Neural cell (in vitro differentiated cells): ENCODE results near the gene BEX5. TPM values are rescaled to one million over a fixed set of nuclear protein-coding genes. Genes with fewer than 3 reads are reported as not detected.
"Not testable (repeated sequence)": the region's sequence is repeated elsewhere in the genome, so short reads cannot be mapped to it uniquely, and the experiment has no call there.

Experiments
- H2AFZ ChIP-seq: fragments of 200-600, 300-800 bp; sonication (generic), shearing (Covaris generic); 2 replicates; pipeline ENCODE4 v1.6.0; 2014; ENCODE audit warnings: low read depth, mild to moderate bottlenecking, antibody characterized with exemption, low read length, moderate library complexity
- H3F3A ChIP-seq: fragments of 200-600 bp; shearing (Covaris generic); 2 replicates; pipeline ENCODE4 v1.6.1; 2016; ENCODE audit warnings: mild to moderate bottlenecking, moderate library complexity, mixed read lengths, antibody characterized with exemption, low read length; ENCODE audit not compliant: insufficient read depth, poor library complexity, severe bottlenecking
- H3K27ac ChIP-seq: fragments of 200-600, 300-800 bp; sonication (generic), shearing (Covaris generic); 2 replicates; pipeline ENCODE4 v1.5.1; 2014; ENCODE audit warnings: mild to moderate bottlenecking, low read length, moderate library complexity
- H3K27me3 ChIP-seq: fragments of 300-800, 200-600 bp; sonication (generic), shearing (Covaris generic); 2 replicates; pipeline ENCODE4 v1.6.0; 2014; ENCODE audit warnings: mild to moderate bottlenecking, low read depth, low read length, moderate library complexity; ENCODE audit not compliant: insufficient read depth
- H3K36me3 ChIP-seq: fragments of 300-800, 200-600 bp; sonication (generic), shearing (Covaris generic); 2 replicates; pipeline ENCODE4 v1.5.1; 2014; ENCODE audit warnings: mild to moderate bottlenecking, antibody characterized with exemption, low read length, moderate library complexity; ENCODE audit not compliant: insufficient read depth
- H3K4me2 ChIP-seq: fragments of 300-800, 200-600 bp; sonication (generic), shearing (Covaris generic); 2 replicates; pipeline ENCODE4 v1.6.0; 2014; ENCODE audit warnings: mild to moderate bottlenecking, low read length
- H3K4me3 ChIP-seq: fragments of 300-800, 200-600 bp; sonication (generic), shearing (Covaris generic); 2 replicates; pipeline ENCODE4 v1.5.1; 2014; ENCODE audit warnings: mild to moderate bottlenecking, low read length, moderate library complexity
- H3K79me2 ChIP-seq: fragments of 200-600 bp; shearing (Covaris generic); replicated peaks from 2 replicates; pipeline ENCODE4 v1.6.0; 2014; ENCODE audit warnings: mild to moderate bottlenecking, low read length, moderate library complexity; ENCODE audit not compliant: insufficient read depth
- H3K9ac ChIP-seq: fragments of 300-800, 200-600 bp; sonication (generic), shearing (Covaris generic); 2 replicates; pipeline ENCODE4 v1.6.1; 2016; ENCODE audit warnings: mild to moderate bottlenecking, low read length, mixed read lengths
- H3K9me2 ChIP-seq: fragments of 200-600 bp; shearing (Covaris generic); 2 replicates; pipeline ENCODE4 v1.6.1; 2016; ENCODE audit warnings: mild to moderate bottlenecking, low read length, mixed read lengths; ENCODE audit not compliant: insufficient read depth
- H3K9me3 ChIP-seq: fragments of 200-600, 300-800 bp; sonication (generic), shearing (Covaris generic); 2 replicates; pipeline ENCODE4 v1.6.1; 2016; ENCODE audit warnings: mild to moderate bottlenecking, mixed run types, low read length, moderate library complexity, mixed read lengths
- H4K20me1 ChIP-seq: fragments of 200-600 bp; shearing (Covaris generic); 2 replicates; pipeline ENCODE4 v1.6.1; 2016; ENCODE audit warnings: mild to moderate bottlenecking, mixed run types; ENCODE audit not compliant: insufficient read depth
- EP300 ChIP-seq: fragments of 450-650 bp; conservative IDR thresholded peaks from 2 replicates; pipeline ENCODE4 v1.6.1; 2014; ENCODE audit warnings: antibody characterized with exemption, mild to moderate bottlenecking, moderate library complexity; ENCODE audit not compliant: poor library complexity, severe bottlenecking
- EZH2 ChIP-seq: fragments of 200-600, 300-800 bp; shearing (Covaris generic), sonication (generic); IDR thresholded peaks from 2 replicates; pipeline ENCODE4 v1.6.1; 2014; ENCODE audit warnings: antibody characterized with exemption, low read length, borderline replicate concordance, mild to moderate bottlenecking; ENCODE audit not compliant: insufficient read depth, poor library complexity, severe bottlenecking
- MXI1 ChIP-seq: fragments of 450-650 bp; conservative IDR thresholded peaks from 2 replicates; pipeline ENCODE4 v1.6.1; 2014; ENCODE audit warnings: antibody characterized with exemption, mild to moderate bottlenecking; ENCODE audit not compliant: poor library complexity, severe bottlenecking
- RAD21 ChIP-seq: fragments of 450-650 bp; conservative IDR thresholded peaks from 2 replicates; pipeline ENCODE4 v1.6.1; 2014; ENCODE audit warnings: antibody characterized with exemption, mild to moderate bottlenecking, moderate library complexity
- SMC3 ChIP-seq: fragments of 450-650 bp; conservative IDR thresholded peaks from 2 replicates; pipeline ENCODE4 v1.6.1; 2014; ENCODE audit warnings: antibody characterized with exemption, mild to moderate bottlenecking, moderate library complexity; ENCODE audit not compliant: poor library complexity
- TAF1 ChIP-seq: IDR thresholded peaks from 2 replicates; pipeline ENCODE4 v1.6.1; 2012; ENCODE audit warnings: low read depth
- polyA plus RNA-seq: library from polyadenylated mRNA; depleted of rRNA; stranded (reverse); fragments of >200 nt; gene quantifications from 2 replicates; pipeline ENCODE4 v1.2.3, GENCODE V29; 2014
- TF ChIP-seq, protein P1 (sequence below): fragments of 450-650 bp; IDR thresholded peaks from 2 replicates; pipeline ENCODE4 v1.5.1; 2014; ENCODE audit warnings: antibody characterized with exemption, mild to moderate bottlenecking, moderate library complexity; ENCODE audit not compliant: poor library complexity, severe bottlenecking

The BEX5 gene
- polyA plus RNA-seq, 1 donor from 2014 or later = 17.8 TPM

DNA sequence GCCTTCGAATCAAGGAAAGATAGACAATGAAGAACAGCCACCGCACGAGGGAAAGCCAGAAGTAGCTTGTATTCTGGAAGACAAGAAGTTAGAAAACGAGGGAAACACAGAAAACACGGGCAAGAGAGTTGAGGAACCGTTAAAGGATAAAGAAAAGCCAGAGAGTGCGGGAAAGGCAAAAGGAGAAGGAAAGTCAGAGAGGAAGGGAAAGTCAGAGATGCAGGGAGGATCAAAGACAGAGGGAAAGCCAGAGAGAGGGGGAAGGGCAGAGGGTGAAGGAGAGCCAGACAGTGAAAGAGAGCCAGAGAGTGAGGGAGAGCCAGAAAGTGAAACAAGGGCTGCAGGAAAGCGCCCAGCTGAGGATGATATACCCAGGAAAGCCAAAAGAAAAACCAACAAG lies 28.9 kb downstream of the BEX5 start:
- Histone ChIP-seq H3K4me2 (no peak overlapping the region), H3K27ac (no peak overlapping the region), H3F3A (no peaks in the 10 kb centered on the region)

DNA sequence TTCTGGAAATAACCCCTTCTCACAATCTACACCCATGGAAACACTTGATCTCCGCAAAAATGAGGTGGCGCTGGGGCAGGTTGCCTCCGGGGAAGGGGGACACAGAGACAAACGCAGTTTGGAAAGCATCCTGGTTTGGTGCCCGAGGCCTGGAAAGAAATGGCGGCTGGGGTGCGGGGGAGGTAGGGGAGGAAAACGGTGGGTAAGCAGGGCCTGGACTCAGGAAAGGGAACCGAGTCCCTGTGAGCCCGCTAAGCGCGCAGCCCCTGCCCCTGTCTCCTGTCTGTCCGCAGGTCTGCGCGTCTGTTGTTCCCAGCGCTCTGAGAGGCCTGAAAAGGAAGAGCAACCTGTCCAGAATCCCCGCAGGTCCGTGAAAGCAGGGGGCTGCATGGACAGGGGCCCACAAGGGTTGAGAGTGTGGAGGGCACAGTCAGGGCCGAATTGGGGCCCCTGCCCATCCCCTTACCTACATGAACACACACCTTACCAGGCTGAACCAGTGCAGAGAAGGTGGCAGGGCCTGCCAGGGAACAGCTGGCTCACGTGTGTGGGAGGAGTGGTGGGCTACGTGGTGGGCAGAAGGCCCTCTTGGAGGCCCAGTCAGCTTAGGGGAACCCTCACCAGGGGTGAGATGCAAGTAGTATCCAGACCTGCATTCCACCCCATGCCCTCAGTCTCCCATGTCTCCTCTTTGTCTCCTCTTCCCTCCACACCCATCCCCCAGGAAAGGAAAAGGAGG lies 29.5 kb downstream of the BEX5 start:
- not testable (repeated sequence) for H4K20me1 ChIP-seq, H3F3A ChIP-seq, H3K9me2 ChIP-seq, H2AFZ ChIP-seq, H3K27me3 ChIP-seq, H3K9me3 ChIP-seq, H3K79me2 ChIP-seq, H3K27ac ChIP-seq, H3K4me2 ChIP-seq, H3K36me3 ChIP-seq, H3K9ac ChIP-seq, H3K4me3 ChIP-seq

More for the DNA sequence above, 28.9 kb downstream of the BEX5 start:
- no peak overlapping the region for H3K4me3 ChIP-seq
- H3K27me3 ChIP-seq = no peaks in the 10 kb centered on the region
- H3K9me2 ChIP-seq = no peaks in the 10 kb centered on the region
- H3K79me2 ChIP-seq = no peaks in the 10 kb centered on the region
- TF ChIP-seq TAF1 = no peak
- TF ChIP-seq SMC3 = no peak
- TF ChIP-seq, protein P1, sequence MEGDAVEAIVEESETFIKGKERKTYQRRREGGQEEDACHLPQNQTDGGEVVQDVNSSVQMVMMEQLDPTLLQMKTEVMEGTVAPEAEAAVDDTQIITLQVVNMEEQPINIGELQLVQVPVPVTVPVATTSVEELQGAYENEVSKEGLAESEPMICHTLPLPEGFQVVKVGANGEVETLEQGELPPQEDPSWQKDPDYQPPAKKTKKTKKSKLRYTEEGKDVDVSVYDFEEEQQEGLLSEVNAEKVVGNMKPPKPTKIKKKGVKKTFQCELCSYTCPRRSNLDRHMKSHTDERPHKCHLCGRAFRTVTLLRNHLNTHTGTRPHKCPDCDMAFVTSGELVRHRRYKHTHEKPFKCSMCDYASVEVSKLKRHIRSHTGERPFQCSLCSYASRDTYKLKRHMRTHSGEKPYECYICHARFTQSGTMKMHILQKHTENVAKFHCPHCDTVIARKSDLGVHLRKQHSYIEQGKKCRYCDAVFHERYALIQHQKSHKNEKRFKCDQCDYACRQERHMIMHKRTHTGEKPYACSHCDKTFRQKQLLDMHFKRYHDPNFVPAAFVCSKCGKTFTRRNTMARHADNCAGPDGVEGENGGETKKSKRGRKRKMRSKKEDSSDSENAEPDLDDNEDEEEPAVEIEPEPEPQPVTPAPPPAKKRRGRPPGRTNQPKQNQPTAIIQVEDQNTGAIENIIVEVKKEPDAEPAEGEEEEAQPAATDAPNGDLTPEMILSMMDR = no peak
- TF ChIP-seq EP300 = no peak
- no peak for TF ChIP-seq RAD21
- TF ChIP-seq EZH2 = no peak
- TF ChIP-seq MXI1 = no peak
- H4K20me1 ChIP-seq = no peaks in the 10 kb centered on the region
- H3K9me3 ChIP-seq = no peaks in the 10 kb centered on the region
- no peaks in the 10 kb centered on the region for H3K36me3 ChIP-seq
- H3K9ac ChIP-seq = no peak overlapping the region
- H2AFZ ChIP-seq = no peak overlapping the region

DNA sequence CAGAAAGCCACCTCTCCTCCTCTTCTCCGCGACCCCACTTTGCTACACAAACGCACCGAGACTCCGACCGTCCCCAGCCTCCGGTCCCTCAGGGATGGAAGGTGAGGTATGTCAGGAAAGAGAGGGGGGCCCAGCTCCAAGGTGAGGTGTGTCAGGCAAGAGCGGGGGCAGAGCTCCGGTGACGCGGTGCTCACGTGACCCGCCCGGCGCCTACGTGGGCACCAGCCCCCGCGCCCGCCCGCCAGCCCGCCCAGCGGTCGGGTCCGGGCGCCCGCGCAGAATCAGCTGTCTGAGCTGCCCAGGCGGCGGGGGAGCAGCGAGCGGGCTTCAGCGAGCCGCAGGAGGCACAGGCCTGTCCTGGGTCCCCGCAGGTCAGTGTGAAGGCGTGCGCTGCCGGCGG lies 30.3 kb downstream of the BEX5 start, which contains the start of gene TCEAL2:
Gene TCEAL2 (plus strand): TSS at position 244 of the 400 bp plus-strand sequence. CDS start 1,152 bp downstream, outside the sequence.
- H3F3A ChIP-seq, H3K9me2 ChIP-seq, H3K9me3 ChIP-seq, H3K27ac ChIP-seq, H4K20me1 ChIP-seq, H3K27me3 ChIP-seq, H3K36me3 ChIP-seq, H2AFZ ChIP-seq, H3K4me2 ChIP-seq, H3K4me3 ChIP-seq, H3K79me2 ChIP-seq, H3K9ac ChIP-seq: not testable (repeated sequence)

DNA sequence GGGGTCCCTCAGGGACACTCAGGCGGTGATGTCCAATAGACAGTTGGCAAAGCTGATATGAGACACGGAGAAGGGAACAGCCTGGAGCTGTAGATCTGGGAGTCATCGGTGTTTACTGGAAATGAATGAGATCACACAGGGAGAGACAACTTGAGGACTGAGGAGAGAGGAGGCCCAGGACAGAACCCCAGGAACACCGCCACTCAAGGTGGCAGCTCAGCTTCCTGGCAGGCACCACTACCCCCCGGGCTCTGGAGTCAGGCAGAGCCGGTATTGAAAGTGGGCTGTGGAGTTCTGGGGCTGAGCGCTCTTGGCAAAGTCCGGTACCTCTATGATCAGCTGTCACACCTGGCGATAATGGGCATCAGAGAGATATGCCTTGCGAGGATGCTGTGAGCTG lies 30.8 kb downstream of the BEX5 start:
- H3K4me2 ChIP-seq, H3K9me2 ChIP-seq, H3K9me3 ChIP-seq, H3K9ac ChIP-seq, H3K27me3 ChIP-seq, H4K20me1 ChIP-seq, H2AFZ ChIP-seq, H3K27ac ChIP-seq, H3K36me3 ChIP-seq, H3F3A ChIP-seq, H3K4me3 ChIP-seq, H3K79me2 ChIP-seq: not testable (repeated sequence)
